Liver (tissue), 9 donors: ENCODE results near the gene KAT6B. TPM values are rescaled to one million over a fixed set of nuclear protein-coding genes. Genes with fewer than 3 reads are reported as not detected.

ENCODE experiments used
- DNase-seq: peaks from one replicate; pipeline ENCODE4 v3.0.0-alpha.2; 2017; ENCODE audit warnings: low spot score
- H3K27ac ChIP-seq, 2 donors: one replicate each; pipeline ENCODE4 v1.7.0; 2013; ENCODE audit warnings: inconsistent platforms in 2 of 2, low read length in 2 of 2, control low read depth in 1 of 2, low read depth in 1 of 2, mild to moderate bottlenecking in 1 of 2
- H3K27me3 ChIP-seq, 4 donors: one replicate each; pipeline versions ENCODE4 v1.6.1 to v1.7.0; 2013; ENCODE audit warnings: low read length in 3 of 4, inconsistent platforms in 1 of 4, mild to moderate bottlenecking in 1 of 4, moderate library complexity in 1 of 4; ENCODE audit not compliant: control insufficient read depth in 4 of 4, insufficient read depth in 4 of 4
- H3K36me3 ChIP-seq, 4 donors: one replicate each; pipeline versions ENCODE4 v1.6.1 to v1.7.0; 2013; ENCODE audit warnings: low read length in 3 of 4, mild to moderate bottlenecking in 3 of 4, low read depth in 1 of 4, moderate library complexity in 1 of 4; ENCODE audit not compliant: control insufficient read depth in 4 of 4, insufficient read depth in 3 of 4
- H3K4me1 ChIP-seq, 4 donors: one replicate each; pipeline versions ENCODE4 v1.6.1 to v1.7.0; 2013; ENCODE audit warnings: low read length in 3 of 4, mild to moderate bottlenecking in 3 of 4, moderate library complexity in 1 of 4; ENCODE audit not compliant: control insufficient read depth in 4 of 4, insufficient read depth in 4 of 4
- H3K4me3 ChIP-seq, 3 donors: one replicate each; pipeline versions ENCODE4 v1.6.1 to v1.7.0; 2013; ENCODE audit warnings: low read length in 3 of 3, control low read depth in 1 of 3, low read depth in 1 of 3, mild to moderate bottlenecking in 1 of 3
- H3K9ac ChIP-seq, 2 donors: one replicate each; pipeline ENCODE4 v1.7.0; 2013; ENCODE audit warnings: low read length in 2 of 2, mild to moderate bottlenecking in 2 of 2, moderate library complexity in 2 of 2, control low read depth in 1 of 2, low read depth in 1 of 2
- H3K9me3 ChIP-seq, 4 donors: one replicate each; pipeline versions ENCODE4 v1.6.1 to v1.7.0; 2013; ENCODE audit warnings: low read length in 3 of 4; ENCODE audit not compliant: control insufficient read depth in 4 of 4
- FOXA1 ChIP-seq: IDR thresholded peaks from 2 replicates; pipeline ENCODE4 v1.6.1; 2016; ENCODE audit warnings: antibody characterized with exemption
- FOXA2 ChIP-seq: IDR thresholded peaks from 2 replicates; pipeline ENCODE4 v1.6.1; 2016; ENCODE audit warnings: antibody characterized with exemption
- GABPA ChIP-seq, 2 donors: IDR thresholded peaks in 1 of 2; conservative IDR thresholded peaks in 1 of 2; 2 replicates each; pipeline ENCODE4 v1.6.1; 2016; ENCODE audit warnings: antibody characterized with exemption in 2 of 2, mild to moderate bottlenecking in 1 of 2, moderate library complexity in 1 of 2
- HNF4A ChIP-seq, 2 donors: conservative IDR thresholded peaks; 2 replicates each; pipeline ENCODE4 v1.6.1; 2016; ENCODE audit warnings: antibody characterized with exemption in 2 of 2, mild to moderate bottlenecking in 2 of 2
- HNF4G ChIP-seq: IDR thresholded peaks from 2 replicates; pipeline ENCODE4 v1.6.1; 2016; ENCODE audit warnings: antibody characterized with exemption
- JUND ChIP-seq, 2 donors: IDR thresholded peaks; 2 replicates each; pipeline ENCODE4 v1.6.1; 2016; ENCODE audit warnings: antibody characterized with exemption in 2 of 2
- MAX ChIP-seq: IDR thresholded peaks from 2 replicates; pipeline ENCODE4 v1.6.1; 2016; ENCODE audit warnings: antibody characterized with exemption
- NR2F2 ChIP-seq: IDR thresholded peaks from 2 replicates; pipeline ENCODE4 v1.6.1; 2016; ENCODE audit warnings: antibody characterized with exemption
- RAD21 ChIP-seq, 2 donors: IDR thresholded peaks; 2 replicates each; pipeline ENCODE4 v1.6.1; 2016; ENCODE audit warnings: antibody characterized with exemption in 2 of 2, mild to moderate bottlenecking in 2 of 2
- RXRA ChIP-seq, 2 donors: IDR thresholded peaks; 2 replicates each; pipeline ENCODE4 v1.6.1; 2017 to 2018; ENCODE audit warnings: antibody characterized with exemption in 2 of 2, mild to moderate bottlenecking in 1 of 2
- SP1 ChIP-seq: IDR thresholded peaks from 2 replicates; pipeline ENCODE4 v1.6.1; 2018; ENCODE audit warnings: antibody characterized with exemption, mild to moderate bottlenecking
- TAF1 ChIP-seq: conservative IDR thresholded peaks from 2 replicates; pipeline ENCODE4 v1.6.1; 2016; ENCODE audit warnings: antibody characterized with exemption, mild to moderate bottlenecking
- YY1 ChIP-seq: IDR thresholded peaks from 2 replicates; pipeline ENCODE4 v1.6.1; 2016; ENCODE audit warnings: antibody characterized with exemption, mild to moderate bottlenecking
- ZBTB33 ChIP-seq: IDR thresholded peaks from 2 replicates; pipeline ENCODE4 v1.6.1; 2016; ENCODE audit warnings: antibody characterized with exemption
- WGBS: extraction: QIAGEN DNeasy Blood & Tissue Kit; methylation state at CpG from one replicate; pipeline ENCODE4 v1.1.7; 2013; 5-methylcytosine and 5-hydroxymethylcytosine counted together
- polyA plus RNA-seq, 2 donors: library from polyadenylated mRNA; stranded (reverse) in 1 of 2; unstranded in 1 of 2; fragments of 200-250 nt in 1 of 2; fragments of >200 nt in 1 of 2; fragmentation: Nextera tagmentation in 1 of 2; extraction: Ambion mirVana in 1 of 2; gene quantifications; one replicate each; pipeline versions ENCODE4 v1.2.1 to v1.2.3, GENCODE V29; 2013 to 2015
- total RNA-seq, 2 donors: library from RNA; depleted of rRNA; stranded (reverse); fragments of >200 nt; gene quantifications; one replicate each; pipeline ENCODE4 v1.2.3, GENCODE V29; 2014
- TF ChIP-seq, protein P1 (sequence below): IDR thresholded peaks from 2 replicates; pipeline ENCODE4 v1.6.1; 2016; ENCODE audit warnings: antibody characterized with exemption
- TF ChIP-seq, protein P2 (sequence below): fragments of 150-350 bp; IDR thresholded peaks from 2 replicates; pipeline ENCODE4 v1.5.1; 2017; ENCODE audit warnings: improper control_type of control experiment, low read depth, low read length; ENCODE audit not compliant: missing input control
- TF ChIP-seq, protein P3 (sequence below): IDR thresholded peaks from 2 replicates; pipeline ENCODE4 v1.6.1; 2016; ENCODE audit warnings: antibody characterized with exemption, mild to moderate bottlenecking
- donor health status: healthy.
- donor health status: healthy.
- donor health status: healthy.
- donor health status: healthy.
- donor health status: healthy.

KAT6B gene
- total and polyA plus RNA-seq, 4 donors = 2.0 to 21.2 (median 8.8) TPM

DNA sequence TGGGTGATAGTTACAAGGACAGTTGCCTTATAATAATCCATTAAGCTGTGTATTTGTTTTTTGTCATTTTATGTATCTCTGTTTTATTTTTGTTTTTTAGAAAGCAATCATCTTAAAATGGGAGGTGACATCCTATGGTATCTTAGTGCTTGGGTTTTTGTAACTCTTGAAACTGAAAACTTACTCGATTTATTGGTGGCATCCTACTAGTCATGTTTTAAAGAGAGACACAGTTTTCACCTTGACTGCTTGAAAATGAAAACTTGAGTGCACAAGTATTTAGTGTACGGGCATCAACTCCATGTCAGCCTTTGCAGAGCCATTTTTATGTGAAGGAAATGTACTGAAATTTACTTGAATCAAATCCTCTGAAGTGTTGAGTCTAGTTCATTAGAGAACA, 181.2 kb downstream of the KAT6B start:
- no peak overlapping the region for H3K4me3 ChIP-seq
- 76% methylated on average over 2 of the region's 2 CpGs for WGBS
- H3K9me3 ChIP-seq = no peaks in the 10 kb centered on the region
- TF ChIP-seq FOXA2 = no peak
- TF ChIP-seq RAD21 (IDR thresholded peaks at IDR 0.05) = no peak
- TF ChIP-seq, protein P1, sequence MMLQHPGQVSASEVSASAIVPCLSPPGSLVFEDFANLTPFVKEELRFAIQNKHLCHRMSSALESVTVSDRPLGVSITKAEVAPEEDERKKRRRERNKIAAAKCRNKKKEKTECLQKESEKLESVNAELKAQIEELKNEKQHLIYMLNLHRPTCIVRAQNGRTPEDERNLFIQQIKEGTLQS = no peak
- no peak for TF ChIP-seq HNF4G
- TF ChIP-seq FOXA1 = no peak
- no peak for TF ChIP-seq NR2F2
- no peak for TF ChIP-seq YY1
- no peak for TF ChIP-seq HNF4A (conservative IDR thresholded peaks at IDR 0.05)
- TF ChIP-seq MAX = no peak
- no peak for TF ChIP-seq ZBTB33
- TF ChIP-seq JUND (IDR thresholded peaks at IDR 0.05) = no peak
- TF ChIP-seq, protein P2, sequence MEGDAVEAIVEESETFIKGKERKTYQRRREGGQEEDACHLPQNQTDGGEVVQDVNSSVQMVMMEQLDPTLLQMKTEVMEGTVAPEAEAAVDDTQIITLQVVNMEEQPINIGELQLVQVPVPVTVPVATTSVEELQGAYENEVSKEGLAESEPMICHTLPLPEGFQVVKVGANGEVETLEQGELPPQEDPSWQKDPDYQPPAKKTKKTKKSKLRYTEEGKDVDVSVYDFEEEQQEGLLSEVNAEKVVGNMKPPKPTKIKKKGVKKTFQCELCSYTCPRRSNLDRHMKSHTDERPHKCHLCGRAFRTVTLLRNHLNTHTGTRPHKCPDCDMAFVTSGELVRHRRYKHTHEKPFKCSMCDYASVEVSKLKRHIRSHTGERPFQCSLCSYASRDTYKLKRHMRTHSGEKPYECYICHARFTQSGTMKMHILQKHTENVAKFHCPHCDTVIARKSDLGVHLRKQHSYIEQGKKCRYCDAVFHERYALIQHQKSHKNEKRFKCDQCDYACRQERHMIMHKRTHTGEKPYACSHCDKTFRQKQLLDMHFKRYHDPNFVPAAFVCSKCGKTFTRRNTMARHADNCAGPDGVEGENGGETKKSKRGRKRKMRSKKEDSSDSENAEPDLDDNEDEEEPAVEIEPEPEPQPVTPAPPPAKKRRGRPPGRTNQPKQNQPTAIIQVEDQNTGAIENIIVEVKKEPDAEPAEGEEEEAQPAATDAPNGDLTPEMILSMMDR = no peak
- TF ChIP-seq TAF1 = no peak
- no peak for TF ChIP-seq RXRA (IDR thresholded peaks at IDR 0.05)
- TF ChIP-seq SP1 = no peak
- TF ChIP-seq, protein P3, sequence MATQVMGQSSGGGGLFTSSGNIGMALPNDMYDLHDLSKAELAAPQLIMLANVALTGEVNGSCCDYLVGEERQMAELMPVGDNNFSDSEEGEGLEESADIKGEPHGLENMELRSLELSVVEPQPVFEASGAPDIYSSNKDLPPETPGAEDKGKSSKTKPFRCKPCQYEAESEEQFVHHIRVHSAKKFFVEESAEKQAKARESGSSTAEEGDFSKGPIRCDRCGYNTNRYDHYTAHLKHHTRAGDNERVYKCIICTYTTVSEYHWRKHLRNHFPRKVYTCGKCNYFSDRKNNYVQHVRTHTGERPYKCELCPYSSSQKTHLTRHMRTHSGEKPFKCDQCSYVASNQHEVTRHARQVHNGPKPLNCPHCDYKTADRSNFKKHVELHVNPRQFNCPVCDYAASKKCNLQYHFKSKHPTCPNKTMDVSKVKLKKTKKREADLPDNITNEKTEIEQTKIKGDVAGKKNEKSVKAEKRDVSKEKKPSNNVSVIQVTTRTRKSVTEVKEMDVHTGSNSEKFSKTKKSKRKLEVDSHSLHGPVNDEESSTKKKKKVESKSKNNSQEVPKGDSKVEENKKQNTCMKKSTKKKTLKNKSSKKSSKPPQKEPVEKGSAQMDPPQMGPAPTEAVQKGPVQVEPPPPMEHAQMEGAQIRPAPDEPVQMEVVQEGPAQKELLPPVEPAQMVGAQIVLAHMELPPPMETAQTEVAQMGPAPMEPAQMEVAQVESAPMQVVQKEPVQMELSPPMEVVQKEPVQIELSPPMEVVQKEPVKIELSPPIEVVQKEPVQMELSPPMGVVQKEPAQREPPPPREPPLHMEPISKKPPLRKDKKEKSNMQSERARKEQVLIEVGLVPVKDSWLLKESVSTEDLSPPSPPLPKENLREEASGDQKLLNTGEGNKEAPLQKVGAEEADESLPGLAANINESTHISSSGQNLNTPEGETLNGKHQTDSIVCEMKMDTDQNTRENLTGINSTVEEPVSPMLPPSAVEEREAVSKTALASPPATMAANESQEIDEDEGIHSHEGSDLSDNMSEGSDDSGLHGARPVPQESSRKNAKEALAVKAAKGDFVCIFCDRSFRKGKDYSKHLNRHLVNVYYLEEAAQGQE = no peak
- no peak for DNase-seq
- H3K27me3 ChIP-seq = no peaks in the 10 kb centered on the region
- H3K9ac ChIP-seq = no peak overlapping the region
- no peak overlapping the region for H3K27ac ChIP-seq
- peaks cover 0 to 3% (median under 1%) of the 10 kb centered on the region in 4 donors for H3K36me3 ChIP-seq
- peaks cover 0 to 11% (median 0%) of the 10 kb centered on the region in 4 donors for H3K4me1 ChIP-seq

DNA sequence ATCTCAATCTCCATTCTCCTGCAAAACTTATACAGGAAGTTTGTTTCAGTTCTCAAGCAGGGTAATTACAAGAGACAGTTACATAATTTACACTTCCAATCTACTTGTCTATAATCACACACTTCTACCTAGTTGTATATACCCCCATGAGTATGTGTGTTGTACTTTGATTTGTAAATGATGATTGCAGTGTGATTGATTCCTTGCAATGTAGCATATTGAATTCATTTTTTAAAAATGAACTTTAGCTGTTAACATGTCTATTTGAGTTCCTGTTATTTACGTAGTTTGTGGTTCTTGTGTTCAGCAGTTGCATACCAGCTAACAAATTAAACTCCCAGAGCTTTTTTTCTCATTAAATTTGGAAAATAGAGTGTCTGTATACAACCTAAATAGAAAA, 182.6 kb downstream of the KAT6B start:
- Histone ChIP-seq H3K36me3 (peaks cover 0 to 3% (median under 1%) of the 10 kb centered on the region in 4 donors), H3K9me3 (no peaks in the 10 kb centered on the region), H3K9ac (no peak overlapping the region), H3K27me3 (no peaks in the 10 kb centered on the region), H3K27ac (no peak overlapping the region), H3K4me3 (no peak overlapping the region), H3K4me1 (peaks cover 0 to 12% (median 0%) of the 10 kb centered on the region in 4 donors)
- WGBS = 76% methylated on average over 1 of the region's 1 CpG
- no peak for DNase-seq
- no peak for TF ChIP-seq HNF4A (conservative IDR thresholded peaks at IDR 0.05)
- TF ChIP-seq YY1 = no peak
- TF ChIP-seq RAD21 (IDR thresholded peaks at IDR 0.05) = no peak
- TF ChIP-seq GABPA (IDR thresholded peaks at IDR 0.05 in 1 of 2, conservative IDR thresholded peaks at IDR 0.05 in 1 of 2) = no peak
- TF ChIP-seq, protein P3 = no peak
- no peak for TF ChIP-seq TAF1
- TF ChIP-seq NR2F2 = no peak
- TF ChIP-seq, protein P2 = no peak
- TF ChIP-seq SP1 = no peak
